Gastrocnemius medialis (tissue), 4 donors: ENCODE measurements around the gene DDIT4. TPM values are rescaled to one million over a fixed set of nuclear protein-coding genes. Genes with fewer than 3 reads are reported as not detected.

Experiments
- ATAC-seq, 2 donors: fragments of 150-250 bp; one replicate each; pipeline ENCODE4 v1.9.1; 2016
- DNase-seq, 2 donors: peaks; one replicate each; pipeline ENCODE4 v3.0.0-alpha.2; 2019
- H3K27ac ChIP-seq, 4 donors: fragments of 200-600 bp; sonication (generic); 1 replicate in 1 of 4; 2 replicates in 3 of 4; pipeline ENCODE4 v1.5.1; 2016 to 2018; ENCODE audit warnings: mild to moderate bottlenecking in 2 of 4, moderate library complexity in 1 of 4
- H3K27me3 ChIP-seq, 3 donors: fragments of 200-600 bp; sonication (generic) in 2 of 3; 1 replicate in 1 of 3; 2 replicates in 2 of 3; pipeline versions ENCODE4 v1.5.1 to v1.6.0; 2016 to 2019; ENCODE audit warnings: mild to moderate bottlenecking in 1 of 3, moderate library complexity in 1 of 3
- H3K36me3 ChIP-seq, 2 donors: fragments of 200-600 bp; sonication (generic) in 1 of 2; one replicate each; pipeline ENCODE4 v1.5.1; 2017 to 2018
- H3K4me1 ChIP-seq, 2 donors: fragments of 200-600 bp; sonication (generic) in 1 of 2; one replicate each; pipeline ENCODE4 v1.5.1; 2016 to 2017; ENCODE audit warnings: mild to moderate bottlenecking in 2 of 2
- H3K4me3 ChIP-seq, 4 donors: fragments of 200-600 bp; sonication (generic) in 3 of 4; 1 replicate in 1 of 4; 2 replicates in 3 of 4; pipeline ENCODE4 v1.5.1; 2016 to 2019; ENCODE audit warnings: mild to moderate bottlenecking in 2 of 4
- H3K9me3 ChIP-seq, 3 donors: fragments of 200-600 bp; sonication (generic) in 2 of 3; 1 replicate in 1 of 3; 2 replicates in 2 of 3; pipeline ENCODE4 v1.5.1; 2016 to 2019
- POLR2A ChIP-seq, 2 donors: fragments of 450-650 bp; IDR thresholded peaks; one replicate each; pipeline ENCODE4 v1.6.1; 2017; ENCODE audit warnings: antibody characterized with exemption in 2 of 2, mild to moderate bottlenecking in 2 of 2, moderate library complexity in 2 of 2
- in situ Hi-C, 4 donors: fragments of 200-750 bp; cut with MboI; loops; one replicate each; pipeline versions ENCODE4 v1.15.0 to v1.8.0; 2017; ENCODE audit warnings: low sequenced_read_pairs in 4 of 4
- intact Hi-C: fragments of 100-400 bp; cut with DNase I; formaldehyde crosslinking; loops from one replicate; pipeline ENCODE4 v1.15.1; 2023; ENCODE audit warnings: low total_unique reads
- total RNA-seq, 4 donors: library from RNA; depleted of rRNA; stranded (reverse); fragments of >200 nt; gene quantifications; one replicate each; pipeline versions ENCODE4 v1.1.0 to v1.2.3, GENCODE V29; 2016
- TF ChIP-seq, protein P1 (sequence below), 5 experiments: fragments of 450-650 bp in 3 of 5; fragments of 200-600 bp in 2 of 5; sonication (generic) in 2 of 5; IDR thresholded peaks in 4 of 5; conservative IDR thresholded peaks in 1 of 5; 1 replicate in 4 of 5; 2 replicates in 1 of 5; pipeline ENCODE4 v1.5.1; 2016 to 2019; ENCODE audit warnings: antibody characterized with exemption in 5 of 5, mild to moderate bottlenecking in 3 of 5, moderate library complexity in 3 of 5

The DDIT4 gene
- total RNA-seq, 4 donors from 2014 or later, result 296 to 667 (median 319) TPM

GRCh38 chr10:72251635-72252034 lies 22.1 kb upstream of the DDIT4 start:
- TF ChIP-seq POLR2A (IDR thresholded peaks at IDR 0.05), result no peak
- TF ChIP-seq, protein P1, sequence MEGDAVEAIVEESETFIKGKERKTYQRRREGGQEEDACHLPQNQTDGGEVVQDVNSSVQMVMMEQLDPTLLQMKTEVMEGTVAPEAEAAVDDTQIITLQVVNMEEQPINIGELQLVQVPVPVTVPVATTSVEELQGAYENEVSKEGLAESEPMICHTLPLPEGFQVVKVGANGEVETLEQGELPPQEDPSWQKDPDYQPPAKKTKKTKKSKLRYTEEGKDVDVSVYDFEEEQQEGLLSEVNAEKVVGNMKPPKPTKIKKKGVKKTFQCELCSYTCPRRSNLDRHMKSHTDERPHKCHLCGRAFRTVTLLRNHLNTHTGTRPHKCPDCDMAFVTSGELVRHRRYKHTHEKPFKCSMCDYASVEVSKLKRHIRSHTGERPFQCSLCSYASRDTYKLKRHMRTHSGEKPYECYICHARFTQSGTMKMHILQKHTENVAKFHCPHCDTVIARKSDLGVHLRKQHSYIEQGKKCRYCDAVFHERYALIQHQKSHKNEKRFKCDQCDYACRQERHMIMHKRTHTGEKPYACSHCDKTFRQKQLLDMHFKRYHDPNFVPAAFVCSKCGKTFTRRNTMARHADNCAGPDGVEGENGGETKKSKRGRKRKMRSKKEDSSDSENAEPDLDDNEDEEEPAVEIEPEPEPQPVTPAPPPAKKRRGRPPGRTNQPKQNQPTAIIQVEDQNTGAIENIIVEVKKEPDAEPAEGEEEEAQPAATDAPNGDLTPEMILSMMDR (IDR thresholded peaks at IDR 0.05 in 4 of 5, conservative IDR thresholded peaks at IDR 0.05 in 1 of 5), result no peak
- Histone ChIP-seq H3K27me3 (no peaks in the 10 kb centered on the region), H3K9me3 (no peaks in the 10 kb centered on the region), H3K27ac (peak overlapping the region; percentile 94 to 99 (median 98)), H3K4me1 (peaks cover 82 to 97% of the 10 kb centered on the region in 2 donors), H3K4me3 (no peak overlapping the region), H3K36me3 (no peaks in the 10 kb centered on the region)
- in situ Hi-C loops, result no loop called here
- intact Hi-C loops, result no loop called here
- DNase-seq (no peak), ATAC-seq (no peak)

DNA sequence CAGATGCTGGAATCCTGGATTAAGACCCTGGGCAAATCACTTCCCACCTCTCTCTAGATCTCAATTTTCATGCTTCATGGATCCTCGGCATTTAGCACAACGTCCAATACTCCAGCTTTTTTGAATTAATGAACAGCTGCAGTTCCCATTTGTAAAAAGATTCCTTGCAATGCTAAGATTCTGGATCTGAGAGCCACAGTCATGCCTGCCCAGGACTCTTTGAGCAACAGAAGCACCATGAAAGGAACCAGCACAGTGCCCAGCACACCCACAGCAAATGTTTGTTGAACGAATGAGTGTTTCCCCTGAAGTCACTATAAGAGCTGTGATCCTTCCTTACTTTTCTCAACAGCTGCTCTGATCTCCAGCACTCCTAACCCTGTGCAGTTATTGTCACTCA lies 20.8 kb upstream of the DDIT4 start:
- no peak for DNase-seq
- H3K27me3 ChIP-seq, result no peaks in the 10 kb centered on the region
- intact Hi-C loops (no loop called here), in situ Hi-C loops (no loop called here)
- no peak overlapping the region for H3K4me3 ChIP-seq
- no peak for ATAC-seq
- H3K36me3 ChIP-seq, result no peaks in the 10 kb centered on the region
- peaks cover 78 to 97% of the 10 kb centered on the region in 2 donors for H3K4me1 ChIP-seq
- no peak for TF ChIP-seq POLR2A (IDR thresholded peaks at IDR 0.05)
- TF ChIP-seq, protein P1 (IDR thresholded peaks at IDR 0.05 in 4 of 5, conservative IDR thresholded peaks at IDR 0.05 in 1 of 5), result no peak
- no peaks in the 10 kb centered on the region for H3K9me3 ChIP-seq
- peak overlapping the region; percentile 94 to 99 (median 98) for H3K27ac ChIP-seq

DNA sequence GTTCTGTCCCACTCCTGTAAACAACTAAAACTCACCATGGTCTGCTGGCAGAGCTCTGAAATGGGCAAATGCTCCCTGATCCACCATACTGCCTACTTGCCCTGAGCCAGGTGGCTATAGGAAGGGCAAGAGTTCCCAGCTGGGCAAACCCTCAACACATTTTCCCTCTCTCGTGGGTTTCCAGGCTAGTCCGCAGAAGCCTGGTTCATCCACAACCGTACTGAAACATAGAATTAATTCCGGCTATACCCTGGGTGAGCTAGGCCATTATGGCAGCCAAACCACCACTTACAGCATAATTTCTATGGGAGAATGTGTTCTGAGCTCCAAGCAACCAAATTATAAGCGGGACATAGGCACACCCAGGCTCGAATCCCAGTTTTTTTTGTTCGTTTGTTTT lies 20.1 kb upstream of the DDIT4 start:
- peak overlapping the region; percentile 94 to 99 (median 98) for H3K27ac ChIP-seq
- ATAC-seq (no peak), DNase-seq (no peak)
- intact Hi-C loops (no loop called here), in situ Hi-C loops (no loop called here)
- H3K36me3 ChIP-seq, result no peaks in the 10 kb centered on the region
- no peak for TF ChIP-seq POLR2A (IDR thresholded peaks at IDR 0.05)
- TF ChIP-seq, protein P1 (IDR thresholded peaks at IDR 0.05 in 4 of 5, conservative IDR thresholded peaks at IDR 0.05 in 1 of 5), result no peak
- H3K27me3 ChIP-seq, result no peaks in the 10 kb centered on the region
- H3K4me3 ChIP-seq, result no peak overlapping the region
- H3K9me3 ChIP-seq, result no peaks in the 10 kb centered on the region
- peaks cover 72 to 97% of the 10 kb centered on the region in 2 donors for H3K4me1 ChIP-seq

DNA sequence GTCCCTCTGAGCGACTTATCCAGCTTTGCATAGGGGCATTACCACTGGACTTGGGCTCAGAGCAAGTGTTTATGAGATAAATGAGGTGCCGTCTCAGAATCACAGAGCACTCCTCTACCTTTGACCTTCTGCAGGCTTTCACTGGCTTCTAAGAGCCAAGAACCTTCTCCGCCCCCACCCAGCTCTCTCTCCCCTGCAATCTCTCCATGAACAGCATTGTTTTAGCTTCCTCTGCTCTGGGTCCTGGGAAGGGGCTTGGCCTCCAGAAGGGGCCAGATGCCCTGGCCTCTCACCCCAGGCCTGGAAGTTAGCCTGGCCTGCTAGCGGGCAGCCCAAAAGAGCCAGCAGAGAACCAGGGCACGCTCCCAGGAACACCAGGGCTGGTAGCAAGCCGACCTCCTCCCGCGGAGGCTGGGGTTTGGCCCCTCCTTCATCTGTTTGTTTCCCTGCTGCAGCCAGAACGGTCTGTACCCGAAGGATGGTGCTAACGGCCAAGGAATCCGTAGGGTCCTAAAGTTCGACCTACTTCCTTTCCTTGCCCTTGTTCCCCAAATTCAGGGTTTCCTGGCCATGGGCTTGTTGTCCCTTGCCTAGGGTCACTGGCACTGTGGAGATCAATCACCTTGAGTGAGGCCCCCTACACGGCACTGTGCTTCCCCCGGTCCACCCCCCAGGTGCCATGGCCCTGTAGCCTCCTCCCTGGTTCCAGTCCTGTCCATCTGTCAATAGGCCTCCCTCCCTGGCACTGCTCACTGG lies 18.7 kb upstream of the DDIT4 start:
- peak; percentile 74 to 82 for TF ChIP-seq POLR2A (IDR thresholded peaks at IDR 0.05)
- TF ChIP-seq, protein P1 (IDR thresholded peaks at IDR 0.05 in 4 of 5, conservative IDR thresholded peaks at IDR 0.05 in 1 of 5), result no peak
- Histone ChIP-seq H3K4me1 (peaks cover 72 to 97% of the 10 kb centered on the region in 2 donors), H3K36me3 (no peaks in the 10 kb centered on the region), H3K4me3 (peak overlapping the region in 2 of 4 donors; percentile 23 to 36), H3K27ac (peak overlapping the region; percentile 94 to 99 (median 98)), H3K9me3 (no peaks in the 10 kb centered on the region), H3K27me3 (no peaks in the 10 kb centered on the region)
- intact Hi-C loops (loop anchor here (2.0 kb wide), 1 partner anchor 16 kb away; no protein-coding TSS in a partner anchor), in situ Hi-C loops (no loop called here)
- DNase-seq (peak; percentile 97 to 98), ATAC-seq (peak; percentile 81 to 87)
